Cardiac muscle cell (in vitro differentiated cells and primary cell): ENCODE data around the gene TSSK3. TPM values are rescaled to one million over a fixed set of nuclear protein-coding genes. Genes with fewer than 3 reads are reported as not detected.

Experiments
- DNase-seq, 2 donors: peaks; one replicate each; pipeline versions ENCODE4 v3.0.0 to v3.0.0-alpha.2; 2010 to 2017; ENCODE audit warnings: low read depth in 1 of 2, low spot score in 1 of 2
- H3K27ac ChIP-seq: fragments of 200-600 bp; sonication (generic); 2 replicates; pipeline ENCODE4 v1.5.1; 2016
- H3K27me3 ChIP-seq: fragments of 200-600 bp; sonication (generic); 2 replicates; pipeline ENCODE4 v1.6.0; 2016; ENCODE audit warnings: control low read depth
- H3K36me3 ChIP-seq: fragments of 200-600 bp; sonication (generic); 2 replicates; pipeline ENCODE4 v1.5.1; 2016; ENCODE audit warnings: control low read depth
- H3K4me1 ChIP-seq: fragments of 200-600 bp; sonication (generic); 2 replicates; pipeline ENCODE4 v1.8.1; 2017; ENCODE audit warnings: low read depth, mild to moderate bottlenecking, mixed run types
- H3K4me3 ChIP-seq: fragments of 200-600 bp; sonication (generic); 2 replicates; pipeline ENCODE4 v1.5.1; 2016; ENCODE audit warnings: mild to moderate bottlenecking
- H3K9me3 ChIP-seq: fragments of 200-600 bp; sonication (generic); 2 replicates; pipeline ENCODE4 v1.5.1; 2017; ENCODE audit warnings: low read depth, mild to moderate bottlenecking, control low read depth
- CTCF ChIP-seq: IDR thresholded peaks from 2 replicates; pipeline ENCODE4 v1.5.1; 2012; ENCODE audit warnings: low read depth, mild to moderate bottlenecking, low read length
- polyA plus RNA-seq: library from polyadenylated mRNA; unstranded; fragments of >200 nt; fragmentation: Nextera tagmentation; extraction: Ambion mirVana; gene quantifications from 2 replicates; pipeline ENCODE4 v1.2.1, GENCODE V29; 2016
- total RNA-seq: library from RNA; depleted of rRNA; stranded (reverse); fragments of >200 nt; gene quantifications from 2 replicates; pipeline ENCODE4 v1.2.3, GENCODE V29; 2016

TSSK3 gene
- total and polyA plus RNA-seq, 2 experiments from 2014 or later = 4.5 to 8.0 TPM

- no peak for TF ChIP-seq CTCF
- H3K27ac ChIP-seq = no peak overlapping the region
- peaks cover 9% of the 10 kb centered on the region for H3K36me3 ChIP-seq
- no peaks in the 10 kb centered on the region for H3K27me3 ChIP-seq
- no peak overlapping the region for H3K4me3 ChIP-seq
- H3K9me3 ChIP-seq = no peaks in the 10 kb centered on the region
- peak in 1 of 2 donors; percentile 77 for DNase-seq
- peaks cover 7% of the 10 kb centered on the region for H3K4me1 ChIP-seq
Measured at GRCh38 chr1:32336963-32337675, 25.2 kb upstream of the TSSK3 start.

- H3K27me3 ChIP-seq = no peaks in the 10 kb centered on the region
- no peak overlapping the region for H3K27ac ChIP-seq
- peaks cover 6% of the 10 kb centered on the region for H3K36me3 ChIP-seq
- peak in 1 of 2 donors; percentile 84 for DNase-seq
- no peak for TF ChIP-seq CTCF
- H3K9me3 ChIP-seq = no peaks in the 10 kb centered on the region
- no peak overlapping the region for H3K4me3 ChIP-seq
- peaks cover 7% of the 10 kb centered on the region for H3K4me1 ChIP-seq
Measured at GRCh38 chr1:32337855-32338636, 24.3 kb upstream of the TSSK3 start.

GRCh38 chr1:32338637-32339145 lies 23.6 kb upstream of the TSSK3 start:
- peaks cover under 1% of the 10 kb centered on the region for H3K36me3 ChIP-seq
- DNase-seq = no peak
- no peak overlapping the region for H3K4me3 ChIP-seq
- H3K27me3 ChIP-seq = no peaks in the 10 kb centered on the region
- no peak for TF ChIP-seq CTCF
- no peaks in the 10 kb centered on the region for H3K9me3 ChIP-seq
- H3K27ac ChIP-seq = no peak overlapping the region
- H3K4me1 ChIP-seq = peaks cover 7% of the 10 kb centered on the region

- Histone ChIP-seq H3K9me3 (no peaks in the 10 kb centered on the region), H3K27ac (no peak overlapping the region)
Measured at GRCh38 chr1:32339363-32339978, 22.9 kb upstream of the TSSK3 start.

More at GRCh38 chr1:32339363-32339978, 22.9 kb upstream of the TSSK3 start:
- H3K4me3 ChIP-seq = no peak overlapping the region
- peak in 1 of 2 donors; percentile 67 for DNase-seq
- H3K4me1 ChIP-seq = peaks cover 3% of the 10 kb centered on the region
- no peak for TF ChIP-seq CTCF
- H3K27me3 ChIP-seq = no peaks in the 10 kb centered on the region
- no peaks in the 10 kb centered on the region for H3K36me3 ChIP-seq
